ENCODE data around the gene AK4.

The AK4 gene

DNA sequence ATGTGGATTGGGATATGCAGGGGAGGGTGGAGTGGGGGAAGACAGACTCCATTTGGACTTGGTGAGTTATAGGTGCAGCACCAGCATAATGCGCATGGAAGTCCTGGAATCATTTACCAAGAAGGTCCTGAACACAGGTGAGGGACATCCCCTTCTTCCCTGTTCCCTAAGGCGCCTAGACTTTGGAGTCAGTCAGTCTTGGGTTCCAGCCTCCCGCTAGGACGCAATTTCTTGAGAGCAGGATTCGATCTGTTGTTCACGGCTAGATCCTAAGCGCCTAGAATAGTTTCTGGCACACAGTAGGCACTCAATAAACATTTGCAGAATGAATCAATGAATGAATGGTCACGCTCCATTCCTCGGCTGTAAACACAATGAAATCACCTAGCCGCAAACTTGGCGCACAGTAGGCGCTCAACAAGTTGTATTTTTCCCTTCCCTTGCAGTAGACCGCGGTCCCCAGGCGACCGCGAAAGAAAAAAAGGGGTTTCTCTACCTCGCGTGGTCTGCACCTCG lies 1.0 kb upstream of the AK4 start:
- DNase-seq (ENCODE audit: extremely low spot score) = no peak
- ChIA-PET POLR2A (interaction anchor here (1.9 kb wide), 1 partner anchor 22 kb away, joined by 8 read pairs; no protein-coding TSS in a partner anchor), CTCF (no interaction called here)
- TF ChIP-seq HDGF (IDR thresholded peaks at IDR 0.05; ENCODE audit: borderline replicate concordance) (no peak), FOXM1 (IDR thresholded peaks at IDR 0.05; ENCODE audit: borderline replicate concordance) (no peak), FOXK2 (IDR thresholded peaks at IDR 0.05) (no peak), FOXA1 (IDR thresholded peaks at IDR 0.05) (no peak), SP1 (IDR thresholded peaks at IDR 0.05) (no peak), TARDBP (IDR thresholded peaks at IDR 0.05) (0 out of 2 replicates have a peak, but pooled peaks have one; percentile 48), L3MBTL2 (conservative IDR thresholded peaks at IDR 0.05) (peak; percentile 96), NFRKB (IDR thresholded peaks at IDR 0.05) (no peak)

DNA sequence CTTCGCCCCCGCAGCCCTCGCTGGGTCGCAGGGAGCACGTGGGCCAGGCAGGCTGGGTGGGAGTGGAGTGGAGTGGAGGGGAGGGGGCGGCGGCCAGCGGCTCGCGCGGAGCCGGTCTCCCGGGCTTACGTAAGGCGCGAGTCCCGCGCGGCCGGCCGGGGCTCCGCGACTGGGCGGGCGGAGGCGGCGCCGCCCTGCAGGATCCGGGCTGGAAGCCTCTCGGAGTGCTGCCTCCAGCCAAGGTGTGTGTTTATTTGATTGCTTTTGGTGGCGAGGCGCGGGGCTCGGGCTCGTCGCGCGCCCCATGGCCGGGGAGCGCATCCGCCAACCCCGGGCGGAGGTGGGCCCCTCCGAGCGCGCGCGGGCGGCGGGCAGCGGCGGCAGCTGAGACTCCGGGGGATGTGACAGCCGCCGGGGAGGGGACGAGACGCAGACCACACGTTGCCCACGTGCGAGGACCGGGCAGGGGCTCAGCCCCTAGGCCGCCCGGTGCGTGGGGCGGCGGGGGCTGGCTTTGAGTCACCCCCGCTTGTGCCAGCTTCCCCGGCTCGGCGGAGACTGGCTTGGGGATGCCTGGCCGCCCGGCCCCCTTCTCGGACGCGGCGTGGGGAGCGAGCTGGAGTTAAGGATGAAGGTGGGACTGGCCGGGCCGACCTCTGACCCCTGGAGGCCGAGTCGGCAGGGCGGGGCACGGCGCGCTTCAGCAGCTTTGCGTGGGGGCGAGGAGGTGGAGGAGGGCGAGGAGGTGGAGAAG lies 402 bp upstream of the AK4 start:
- CTCF ChIA-PET = interaction anchor here (0.8 kb wide), 1 partner anchor 72 kb away, joined by 3 read pairs; no protein-coding TSS in a partner anchor
- POLR2A ChIA-PET = interaction anchor here (0.8 to 1.9 kb wide), 3 partner anchors 9 to 83 kb away, joined by 3 to 8 read pairs (median 3); no protein-coding TSS in a partner anchor
- DNase-seq (ENCODE audit: extremely low spot score) = peak; percentile 76
- TF ChIP-seq L3MBTL2 (conservative IDR thresholded peaks at IDR 0.05) = peak; percentile 42; the same call in 1 of the 2 replicates
- peak; percentile 80; the same call in 1 of the 2 replicates for TF ChIP-seq LEF1 (IDR thresholded peaks at IDR 0.05; ENCODE audit: borderline replicate concordance)
- TF ChIP-seq NFRKB (IDR thresholded peaks at IDR 0.05) = no peak
- TF ChIP-seq TARDBP (IDR thresholded peaks at IDR 0.05) = peak; percentile 19; the same call in 1 of the 2 replicates
- TF ChIP-seq ZNF384 (IDR thresholded peaks at IDR 0.05) = no peak
- TF ChIP-seq FOXM1 (IDR thresholded peaks at IDR 0.05; ENCODE audit: borderline replicate concordance) = 0 out of 2 replicates have a peak, but pooled peaks have one; percentile 37
- no peak for TF ChIP-seq FOXK2 (IDR thresholded peaks at IDR 0.05)
- no peak for TF ChIP-seq ELF4 (IDR thresholded peaks at IDR 0.05)
- TF ChIP-seq SUZ12 (IDR thresholded peaks at IDR 0.05) = no peak
- TF ChIP-seq SP1 (IDR thresholded peaks at IDR 0.05) = no peak
- TF ChIP-seq ARNT (IDR thresholded peaks at IDR 0.05) = 0 out of 2 replicates have a peak, but pooled peaks have one; percentile 20
- TF ChIP-seq HDGF (IDR thresholded peaks at IDR 0.05; ENCODE audit: borderline replicate concordance) = no peak
- no peak for TF ChIP-seq BHLHE40 (IDR thresholded peaks at IDR 0.05; ENCODE audit: borderline replicate concordance)

DNA sequence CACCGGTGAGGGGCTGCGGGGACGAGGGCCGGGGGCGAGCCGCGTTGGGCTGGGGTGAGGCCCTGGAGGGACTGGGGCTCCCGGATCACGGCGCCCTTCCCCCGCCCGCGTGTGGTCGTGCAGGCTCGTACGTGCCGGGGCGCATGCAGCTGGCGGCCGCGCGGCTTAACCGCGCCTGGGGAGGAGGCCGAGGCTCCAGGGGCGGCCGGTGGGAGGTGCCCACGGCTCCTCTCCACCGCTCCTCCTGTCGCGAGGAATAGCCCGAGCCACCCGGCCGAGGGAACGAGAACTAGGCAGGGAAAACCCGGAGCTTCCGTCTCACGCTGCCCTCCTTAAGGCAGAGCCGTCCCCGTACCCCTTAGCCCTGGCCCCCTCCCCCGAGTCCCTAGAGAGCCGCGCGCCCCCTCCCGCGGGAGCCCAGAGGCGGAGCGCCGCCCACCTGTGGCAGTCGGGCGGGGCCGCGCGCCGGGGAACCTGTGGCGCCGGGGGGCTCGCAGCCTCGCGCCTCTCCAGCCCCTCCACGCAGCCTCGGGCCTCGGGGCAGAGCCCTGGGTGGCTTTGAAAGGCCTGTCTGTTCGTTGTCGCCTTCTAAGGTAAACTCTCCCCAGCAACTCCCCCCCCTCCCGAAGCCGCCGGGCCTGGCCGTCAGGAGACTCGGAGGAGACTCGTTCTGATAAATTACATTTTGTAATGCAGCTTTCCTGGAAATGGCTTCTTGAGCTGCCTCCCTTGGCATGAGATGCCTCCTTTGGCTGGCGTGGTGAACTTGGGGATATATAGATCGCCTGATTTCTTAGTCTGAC lies 746 bp downstream of the AK4 start:
- peak; percentile 75 for DNase-seq (ENCODE audit: extremely low spot score)
- 0 out of 2 replicates have a peak, but pooled peaks have one; percentile 29 for TF ChIP-seq LEF1 (IDR thresholded peaks at IDR 0.05; ENCODE audit: borderline replicate concordance)
- no peak for TF ChIP-seq ARNT (IDR thresholded peaks at IDR 0.05)
- 0 out of 2 replicates have a peak, but pooled peaks have one; percentile 34 for TF ChIP-seq FOXM1 (IDR thresholded peaks at IDR 0.05; ENCODE audit: borderline replicate concordance)
- peak; percentile 9 for TF ChIP-seq L3MBTL2 (conservative IDR thresholded peaks at IDR 0.05)
- POLR2A ChIA-PET = interaction anchor here (1.0 to 1.9 kb wide), 2 partner anchors 20 to 86 kb away, joined by 4 to 8 read pairs; no protein-coding TSS in a partner anchor
- CTCF ChIA-PET = no interaction called here

DNA sequence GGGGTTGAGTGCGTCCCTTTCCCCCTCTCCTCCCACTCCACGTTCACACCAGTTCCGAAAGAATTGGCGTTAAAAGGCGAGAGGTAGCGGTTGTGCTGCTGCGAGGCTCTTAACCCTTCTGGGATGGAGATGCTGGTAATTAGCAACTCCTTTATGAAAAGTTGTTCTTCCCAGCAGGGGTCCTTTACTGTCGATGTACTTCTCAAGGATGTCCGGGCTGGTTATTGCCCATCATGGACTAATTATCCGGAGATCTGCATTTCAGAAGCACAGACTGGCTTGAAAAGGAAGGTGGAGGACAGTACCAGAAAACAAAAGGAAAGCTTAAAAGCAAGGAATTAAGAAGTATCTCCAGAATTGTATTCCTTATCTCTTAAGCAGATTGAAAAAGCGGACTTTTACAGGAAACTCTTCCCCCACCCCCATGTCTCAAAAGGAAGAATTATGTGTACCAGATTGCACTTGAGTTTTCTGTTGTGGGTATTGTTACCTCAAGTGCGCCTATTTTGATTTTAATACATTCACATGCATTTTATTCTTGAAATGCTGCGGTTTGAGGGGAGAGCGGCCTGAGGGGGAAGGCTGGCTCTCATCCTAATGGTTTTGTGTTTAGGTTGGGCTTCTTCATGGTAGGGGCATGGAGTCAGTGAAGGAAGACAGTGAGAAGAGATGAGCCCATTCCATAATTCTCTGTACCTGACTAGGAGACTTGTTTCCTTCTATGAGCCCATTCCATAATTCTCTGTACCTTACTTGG lies 1.5 kb downstream of the AK4 start:
- TF ChIP-seq CTBP1 (IDR thresholded peaks at IDR 0.05; ENCODE audit: borderline replicate concordance) (no peak), L3MBTL2 (conservative IDR thresholded peaks at IDR 0.05) (no peak), NFRKB (IDR thresholded peaks at IDR 0.05) (no peak), HDGF (IDR thresholded peaks at IDR 0.05; ENCODE audit: borderline replicate concordance) (no peak), LEF1 (IDR thresholded peaks at IDR 0.05; ENCODE audit: borderline replicate concordance) (no peak), FOXM1 (IDR thresholded peaks at IDR 0.05; ENCODE audit: borderline replicate concordance) (no peak), ARNT (IDR thresholded peaks at IDR 0.05) (no peak), ELF4 (IDR thresholded peaks at IDR 0.05) (no peak)
- ChIA-PET POLR2A (interaction anchor here (1.0 kb wide), 2 partner anchors 83 to 87 kb away, joined by 3 to 4 read pairs; no protein-coding TSS in a partner anchor), CTCF (no interaction called here)
- no peak for DNase-seq (ENCODE audit: extremely low spot score)

DNA sequence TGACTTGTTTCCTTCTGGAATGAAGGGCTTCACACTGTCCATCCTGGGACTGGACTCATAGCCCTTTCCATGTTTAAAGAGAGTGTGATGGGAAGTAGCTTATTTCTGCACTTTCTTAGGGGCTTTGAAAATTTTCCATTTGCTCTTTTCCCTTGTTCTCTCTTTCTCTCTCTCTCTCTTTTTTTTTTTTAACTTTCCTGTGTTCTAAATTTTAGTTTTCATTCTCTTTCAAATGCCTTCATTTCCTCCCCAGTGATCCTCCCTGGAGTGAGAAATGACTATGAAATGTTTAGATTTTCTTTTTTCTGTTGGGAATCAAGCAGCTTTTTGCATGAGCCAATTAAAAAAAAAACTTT lies 2.1 kb downstream of the AK4 start:
- DNase-seq (ENCODE audit: extremely low spot score) = no peak
- TF ChIP-seq ARNT (IDR thresholded peaks at IDR 0.05) (no peak), HDGF (IDR thresholded peaks at IDR 0.05; ENCODE audit: borderline replicate concordance) (no peak), FOXM1 (IDR thresholded peaks at IDR 0.05; ENCODE audit: borderline replicate concordance) (no peak), SUZ12 (IDR thresholded peaks at IDR 0.05) (no peak), ZNF384 (IDR thresholded peaks at IDR 0.05) (no peak), NFRKB (IDR thresholded peaks at IDR 0.05) (no peak), ELF4 (IDR thresholded peaks at IDR 0.05) (no peak), CTBP1 (IDR thresholded peaks at IDR 0.05; ENCODE audit: borderline replicate concordance) (no peak), FOXK2 (IDR thresholded peaks at IDR 0.05) (no peak), FOXA1 (IDR thresholded peaks at IDR 0.05) (no peak), L3MBTL2 (conservative IDR thresholded peaks at IDR 0.05) (no peak), BHLHE40 (IDR thresholded peaks at IDR 0.05; ENCODE audit: borderline replicate concordance) (no peak), LEF1 (IDR thresholded peaks at IDR 0.05; ENCODE audit: borderline replicate concordance) (no peak)
- TF ChIP-seq, protein P1, sequence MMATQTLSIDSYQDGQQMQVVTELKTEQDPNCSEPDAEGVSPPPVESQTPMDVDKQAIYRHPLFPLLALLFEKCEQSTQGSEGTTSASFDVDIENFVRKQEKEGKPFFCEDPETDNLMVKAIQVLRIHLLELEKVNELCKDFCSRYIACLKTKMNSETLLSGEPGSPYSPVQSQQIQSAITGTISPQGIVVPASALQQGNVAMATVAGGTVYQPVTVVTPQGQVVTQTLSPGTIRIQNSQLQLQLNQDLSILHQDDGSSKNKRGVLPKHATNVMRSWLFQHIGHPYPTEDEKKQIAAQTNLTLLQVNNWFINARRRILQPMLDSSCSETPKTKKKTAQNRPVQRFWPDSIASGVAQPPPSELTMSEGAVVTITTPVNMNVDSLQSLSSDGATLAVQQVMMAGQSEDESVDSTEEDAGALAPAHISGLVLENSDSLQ (IDR thresholded peaks at IDR 0.05) = no peak
- POLR2A ChIA-PET = interaction anchor here (1.0 kb wide), 1 partner anchor 84 kb away, joined by 3 read pairs; no protein-coding TSS in a partner anchor
- CTCF ChIA-PET = no interaction called here
